Measurements from ENCODE around the gene RTN4RL2. TPM values are rescaled to one million over a fixed set of nuclear protein-coding genes. Genes with fewer than 3 reads are reported as not detected.

The RTN4RL2 gene
- total and polyA plus RNA-seq, 9 of the 15 experiments (the other 6 are each of a cell fraction or from before 2014, with no cell fraction given) = 0.06 to 1.9 (median 0.34) TPM; not detected in 4

DNA sequence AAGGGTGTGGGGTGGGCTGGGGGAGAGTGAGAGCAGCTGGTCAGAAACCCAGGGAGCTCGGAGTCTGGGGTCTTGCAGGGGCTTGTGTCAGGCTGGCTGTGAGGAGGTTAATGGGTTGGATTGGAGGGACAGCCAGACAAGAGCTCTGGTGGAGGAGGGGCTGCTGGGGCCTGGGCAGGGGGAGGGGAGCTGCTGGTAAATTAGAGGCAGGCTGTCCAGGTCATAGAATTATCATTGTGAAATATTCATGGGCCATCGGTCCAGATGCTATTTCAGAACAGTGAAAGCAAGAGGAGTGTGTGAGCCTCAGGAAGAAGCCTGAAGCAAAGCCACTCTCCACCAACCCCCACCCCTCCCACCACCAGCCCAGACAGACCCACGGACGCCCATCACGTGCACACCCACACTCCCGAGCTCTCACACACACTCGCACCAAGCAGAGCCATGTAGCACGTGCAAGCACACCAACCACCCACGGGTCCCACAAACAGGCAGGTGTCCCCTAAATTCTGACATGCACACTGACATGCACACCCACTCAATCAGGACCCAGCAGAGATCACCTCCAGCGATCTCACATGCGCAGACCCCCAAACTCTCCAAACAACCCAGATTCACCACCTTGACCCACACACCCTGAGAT is 18.8 kb downstream of the RTN4RL2 start:
- ChIA-PET POLR2A (interaction anchor here (0.6 kb wide), 1 partner anchor 37 kb away, joined by 3 read pairs; no protein-coding TSS in a partner anchor), CTCF (ENCODE audit: low intra/inter-chr PET ratio) (interaction anchor here (0.7 to 0.9 kb wide), 2 partner anchors 18 to 134 kb away, joined by 3 read pairs; no protein-coding TSS in a partner anchor)
- Histone ChIP-seq H3K79me2 (ENCODE audit: control insufficient read depth, insufficient read depth, low read length) (no peaks in the 10 kb centered on the region), H3K27ac (ENCODE audit: extremely low read depth, low read depth, low read length) (no peak overlapping the region), H3K9me1 (ENCODE audit: control insufficient read depth, insufficient read depth, low read length) (no peaks in the 10 kb centered on the region), H3K9ac (ENCODE audit: insufficient read depth in 1 of 2, low read depth in 2 of 2, low read length in 2 of 2) (no peak overlapping the region; a peak in 1 of 4 replicates), H3K4me3 (no peak overlapping the region), H3K36me3 (ENCODE audit: control insufficient read depth, insufficient read depth, low read length) (peaks cover 7% of the 10 kb centered on the region), H3K4me2 (ENCODE audit: insufficient read depth, low read length) (no peak overlapping the region), H3K27me3 (ENCODE audit: control insufficient read depth in 2 of 2, insufficient read depth in 2 of 2, low read length in 2 of 2) (no peaks in the 10 kb centered on the region), H4K20me1 (replicated peaks; ENCODE audit: control insufficient read depth, insufficient read depth, low read length) (peaks cover 8% of the 10 kb centered on the region; the same call in 1 of the 2 replicates), H2AFZ (ENCODE audit: low read depth, low read length) (no peak overlapping the region), H3K9me3 (replicated peaks; ENCODE audit: control insufficient read depth, insufficient read depth, low read depth, low read length) (no peaks in the 10 kb centered on the region), H3K4me1 (replicated peaks in 1 of 2; ENCODE audit: control insufficient read depth in 2 of 2, insufficient read depth in 2 of 2, low read length in 2 of 2) (peaks cover 16 to 34% of the 10 kb centered on the region in 2 experiments)
- BruUV-seq (replicated peaks) = no TSS peak
- FAIRE-seq (no peak), ATAC-seq (no peak), DNase-seq (ENCODE audit: extremely low read depth in 1 of 4, low spot score in 3 of 4) (no peak)
- in situ Hi-C loops (cut with MboI) (no loop called here), intact Hi-C loops (cut with micrococcal nuclease) (no loop called here)
- TF ChIP-seq PHF20 (IDR thresholded peaks at IDR 0.05; ENCODE audit: partially characterized antibody) = no peak
- TF ChIP-seq, protein P1, sequence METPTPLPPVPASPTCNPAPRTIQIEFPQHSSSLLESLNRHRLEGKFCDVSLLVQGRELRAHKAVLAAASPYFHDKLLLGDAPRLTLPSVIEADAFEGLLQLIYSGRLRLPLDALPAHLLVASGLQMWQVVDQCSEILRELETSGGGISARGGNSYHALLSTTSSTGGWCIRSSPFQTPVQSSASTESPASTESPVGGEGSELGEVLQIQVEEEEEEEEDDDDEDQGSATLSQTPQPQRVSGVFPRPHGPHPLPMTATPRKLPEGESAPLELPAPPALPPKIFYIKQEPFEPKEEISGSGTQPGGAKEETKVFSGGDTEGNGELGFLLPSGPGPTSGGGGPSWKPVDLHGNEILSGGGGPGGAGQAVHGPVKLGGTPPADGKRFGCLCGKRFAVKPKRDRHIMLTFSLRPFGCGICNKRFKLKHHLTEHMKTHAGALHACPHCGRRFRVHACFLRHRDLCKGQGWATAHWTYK (CRISPR knock-in tag; IDR thresholded peaks at IDR 0.05) = no peak
- no peak for TF ChIP-seq TGIF2 (CRISPR knock-in tag; IDR thresholded peaks at IDR 0.05)
- TF ChIP-seq FOXA3 (CRISPR knock-in tag; conservative IDR thresholded peaks at IDR 0.05 in 1 of 2, IDR thresholded peaks at IDR 0.05 in 1 of 2) = no peak
- peak; percentile 54 for TF ChIP-seq POLR2G (IDR thresholded peaks at IDR 0.05; ENCODE audit: low read depth, low read length)
- TF ChIP-seq, protein P2, sequence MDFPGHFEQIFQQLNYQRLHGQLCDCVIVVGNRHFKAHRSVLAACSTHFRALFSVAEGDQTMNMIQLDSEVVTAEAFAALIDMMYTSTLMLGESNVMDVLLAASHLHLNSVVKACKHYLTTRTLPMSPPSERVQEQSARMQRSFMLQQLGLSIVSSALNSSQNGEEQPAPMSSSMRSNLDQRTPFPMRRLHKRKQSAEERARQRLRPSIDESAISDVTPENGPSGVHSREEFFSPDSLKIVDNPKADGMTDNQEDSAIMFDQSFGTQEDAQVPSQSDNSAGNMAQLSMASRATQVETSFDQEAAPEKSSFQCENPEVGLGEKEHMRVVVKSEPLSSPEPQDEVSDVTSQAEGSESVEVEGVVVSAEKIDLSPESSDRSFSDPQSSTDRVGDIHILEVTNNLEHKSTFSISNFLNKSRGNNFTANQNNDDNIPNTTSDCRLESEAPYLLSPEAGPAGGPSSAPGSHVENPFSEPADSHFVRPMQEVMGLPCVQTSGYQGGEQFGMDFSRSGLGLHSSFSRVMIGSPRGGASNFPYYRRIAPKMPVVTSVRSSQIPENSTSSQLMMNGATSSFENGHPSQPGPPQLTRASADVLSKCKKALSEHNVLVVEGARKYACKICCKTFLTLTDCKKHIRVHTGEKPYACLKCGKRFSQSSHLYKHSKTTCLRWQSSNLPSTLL (IDR thresholded peaks at IDR 0.05) = no peak
- TF ChIP-seq ZNF224 (CRISPR knock-in tag; IDR thresholded peaks at IDR 0.05) = no peak
- no peak for TF ChIP-seq ESRRA (IDR thresholded peaks at IDR 0.05; ENCODE audit: borderline replicate concordance, low read depth)
- no peak for TF ChIP-seq POLR3A (IDR thresholded peaks at IDR 0.05; ENCODE audit: borderline replicate concordance, extremely low read depth, insufficient read depth, insufficient read length)
- no peak for TF ChIP-seq TEAD1 (CRISPR knock-in tag; IDR thresholded peaks at IDR 0.05)
- peak; percentile 27; the same call in 1 of the 2 replicates for TF ChIP-seq EGR1 (conservative IDR thresholded peaks at IDR 0.05)
- no peak for TF ChIP-seq ZC3H11A (IDR thresholded peaks at IDR 0.05; ENCODE audit: low read depth, low read length)
- 52% methylated on average over 11 of the region's 11 CpGs for WGBS (ENCODE audit: insufficient coverage, low coverage, missing lambda C conversion rate)
